ENCODE measurements around the gene SEPTIN5.

Gene SEPTIN5

DNA sequence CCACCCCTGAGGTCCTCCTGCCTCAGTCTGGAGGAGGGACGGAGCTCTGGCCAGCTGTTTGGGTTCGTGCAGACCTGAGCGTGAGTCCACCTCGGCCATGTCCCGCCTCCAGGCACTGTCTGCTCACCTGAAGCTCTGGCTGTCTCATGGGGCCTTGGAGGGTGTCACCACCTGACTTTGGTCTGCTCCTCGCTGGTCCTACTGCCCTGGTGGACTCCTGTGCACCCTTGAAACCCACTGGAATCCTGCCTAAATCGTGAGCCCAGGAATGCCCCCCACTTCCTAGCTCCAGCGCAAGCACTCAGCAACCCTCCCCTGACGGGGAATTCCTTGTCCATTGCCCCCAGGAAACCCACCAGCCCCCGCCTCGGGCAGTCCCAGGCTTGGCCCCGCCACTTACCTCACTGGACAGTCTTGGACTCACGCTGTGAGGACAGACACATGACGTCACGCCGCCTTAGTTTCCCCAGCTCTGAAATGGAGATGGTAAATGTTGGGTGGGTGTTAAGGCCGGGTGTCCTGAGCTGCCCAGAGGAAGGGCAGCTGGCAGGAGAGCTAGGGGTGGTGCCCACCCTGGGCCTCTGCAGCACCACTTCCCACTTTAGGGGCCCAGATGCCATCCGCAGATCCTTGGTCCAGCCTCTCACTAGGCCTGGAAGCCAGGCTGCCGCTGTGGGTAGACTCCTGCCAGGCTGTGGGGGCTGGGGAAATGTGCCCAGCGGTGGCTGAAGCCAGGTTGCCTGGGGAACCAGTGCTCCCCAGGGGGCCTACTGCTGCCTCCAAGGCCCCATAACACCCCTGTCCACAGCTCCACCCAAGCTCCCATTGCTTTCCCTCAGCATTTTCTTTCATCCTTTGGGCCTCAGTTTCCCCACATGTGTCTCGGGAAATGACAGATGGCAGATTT lies 28.1 kb downstream of the SEPTIN5 start:
- DNase-seq (ENCODE audit: low read depth) = no peak
- TF ChIP-seq CTCF (conservative IDR thresholded peaks at IDR 0.05; ENCODE audit: control insufficient read depth, insufficient read depth, low read depth, low read length) = no peak
- H3K4me3 ChIP-seq (ENCODE audit: control insufficient read depth, low read depth, low read length) = no peak overlapping the region

DNA sequence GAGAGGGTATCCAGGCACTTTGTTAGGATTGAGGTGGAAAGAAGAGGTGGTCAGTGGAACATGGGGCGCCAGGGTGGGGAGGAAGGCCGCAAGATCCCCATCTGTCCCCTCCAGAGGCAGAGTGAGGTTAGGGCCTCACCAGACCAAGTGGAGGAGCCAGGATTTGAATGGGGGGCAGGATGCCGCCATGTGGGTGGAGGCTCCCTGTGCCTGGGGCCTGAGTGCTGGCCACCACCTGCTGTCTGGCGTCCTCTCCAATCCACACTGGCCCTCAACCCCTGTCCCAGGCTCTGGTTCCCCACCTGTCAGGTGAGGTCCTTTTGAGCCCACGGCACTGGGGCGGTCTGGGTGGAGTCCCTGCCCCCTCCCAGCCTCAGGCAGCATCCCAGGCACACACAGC lies 28.8 kb downstream of the SEPTIN5 start:
- DNase-seq (ENCODE audit: low read depth) = no peak
- no peak for TF ChIP-seq CTCF (conservative IDR thresholded peaks at IDR 0.05; ENCODE audit: control insufficient read depth, insufficient read depth, low read depth, low read length)
- no peak overlapping the region for H3K4me3 ChIP-seq (ENCODE audit: control insufficient read depth, low read depth, low read length)

DNA sequence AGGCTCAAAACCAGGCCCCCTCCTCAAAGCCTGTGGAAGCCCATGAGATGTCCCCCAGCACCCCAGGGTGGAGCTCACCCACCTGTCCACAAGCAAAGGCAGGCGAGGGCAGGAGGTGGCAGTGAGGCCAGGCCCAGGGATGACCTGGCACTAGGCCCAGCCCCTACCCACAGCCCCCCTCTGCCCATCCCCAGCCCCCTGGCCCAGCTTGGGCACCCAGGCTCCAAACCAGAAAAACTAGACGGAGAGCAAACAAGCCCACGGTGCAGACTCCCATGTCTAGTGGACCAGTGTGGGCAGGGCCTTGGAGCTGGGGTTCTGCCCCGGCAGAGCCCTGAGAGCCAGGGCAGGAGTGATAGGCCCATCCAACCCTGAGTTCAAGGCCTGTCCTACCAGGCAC lies 29.3 kb downstream of the SEPTIN5 start:
- H3K4me3 ChIP-seq (ENCODE audit: control insufficient read depth, low read depth, low read length) = no peak overlapping the region
- TF ChIP-seq CTCF (conservative IDR thresholded peaks at IDR 0.05; ENCODE audit: control insufficient read depth, insufficient read depth, low read depth, low read length) = no peak
- no peak for DNase-seq (ENCODE audit: low read depth)

- DNase-seq (ENCODE audit: low read depth) = no peak
- no peak for TF ChIP-seq CTCF (conservative IDR thresholded peaks at IDR 0.05; ENCODE audit: control insufficient read depth, insufficient read depth, low read depth, low read length)
- H3K4me3 ChIP-seq (ENCODE audit: control insufficient read depth, low read depth, low read length) = no peak overlapping the region
Measured at GRCh38 chr22:19744350-19745006, 30.2 kb downstream of the SEPTIN5 start.

- TF ChIP-seq CTCF (conservative IDR thresholded peaks at IDR 0.05; ENCODE audit: control insufficient read depth, insufficient read depth, low read depth, low read length) = no peak
- DNase-seq (ENCODE audit: low read depth) = no peak
- H3K4me3 ChIP-seq (ENCODE audit: control insufficient read depth, low read depth, low read length) = no peak overlapping the region
Measured at GRCh38 chr22:19745155-19746101, 31.1 kb downstream of the SEPTIN5 start.

DNA sequence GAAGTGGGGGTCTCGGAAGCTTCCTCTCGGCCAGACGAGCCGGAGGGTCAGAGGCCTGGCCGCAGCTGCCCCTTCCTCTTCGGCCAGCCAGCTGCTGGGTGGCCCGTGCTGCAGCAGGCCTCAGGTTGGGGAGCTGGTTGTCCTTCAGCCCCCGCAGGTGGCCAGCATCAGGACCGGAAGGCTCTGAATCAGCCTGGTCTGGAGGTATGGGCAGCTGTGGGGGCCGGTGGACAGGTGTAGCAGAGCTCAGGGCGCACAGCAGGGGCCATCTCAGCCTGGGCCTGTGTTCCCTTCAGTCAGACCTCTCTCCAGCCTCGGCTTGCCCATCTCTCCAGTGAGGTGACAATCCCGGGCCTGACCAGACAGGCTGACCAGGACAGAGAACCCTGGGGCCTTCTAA lies 32.4 kb downstream of the SEPTIN5 start:
- no peak for TF ChIP-seq CTCF (conservative IDR thresholded peaks at IDR 0.05; ENCODE audit: control insufficient read depth, insufficient read depth, low read depth, low read length)
- H3K4me3 ChIP-seq (ENCODE audit: control insufficient read depth, low read depth, low read length) = no peak overlapping the region
- DNase-seq (ENCODE audit: low read depth) = no peak
